HCT116 (cell line): ENCODE measurements around the gene ZNF146. TPM values are rescaled to one million over a fixed set of nuclear protein-coding genes. Genes with fewer than 3 reads are reported as not detected.

Experiments used
- ATAC-seq: fragments of 200-7000 bp; cut with Tn5 transposase; 2 replicates; pipeline ENCODE4 v1.9.1; 2020; ENCODE audit warnings: mild to moderate bottlenecking, moderate library complexity
- BruUV-seq: library from RNA; stranded (reverse); fragments of 400-500 nt; replicated peaks from 2 replicates; lab custom pipeline; 2021; lab: Mats Ljungman, UMichigan
- CTCF ChIA-PET: fragments of 300-600 bp; sonication (Branson Sonifier 250); formaldehyde crosslinking; loops from one replicate; lab custom pipeline; 2021; ENCODE audit warnings: antibody characterized with exemption; lab: Charles Lee
- POLR2A ChIA-PET: fragments of 300-600, 350-600 bp; sonication (Branson Sonifier 250); formaldehyde crosslinking; loops from one replicate; lab custom pipeline; 2021; ENCODE audit warnings: antibody characterized with exemption; lab: Charles Lee
- RAD21 ChIA-PET, 2 experiments: fragments of 300-600 bp; sonication (Branson Sonifier 250); formaldehyde crosslinking; loops; one replicate each; lab custom pipeline; 2023; ENCODE audit warnings: low total read pairs in 2 of 2; ENCODE audit not compliant: uncharacterized antibody in 2 of 2, unreplicated experiment in 2 of 2, low non-redundant PET in 1 of 2; lab: Charles Lee
- DNase-seq: peaks from one replicate; pipeline ENCODE4 v3.0.0-alpha.2; 2010; ENCODE audit warnings: low read depth, low spot score
- H2AFZ ChIP-seq: fragments of 200-600 bp; shearing (Covaris generic), sonication (generic); 2 replicates; pipeline ENCODE4 v1.6.1; 2017; ENCODE audit warnings: low read depth, mixed run types, mixed read lengths, antibody characterized with exemption, low read length; ENCODE audit not compliant: poor library complexity, severe bottlenecking
- H3K27ac ChIP-seq: 2 replicates; pipeline ENCODE4 v1.5.1; 2012; ENCODE audit warnings: low read depth, low read length
- H3K27me3 ChIP-seq: fragments of 200-600 bp; sonication (generic); 2 replicates; pipeline ENCODE4 v1.6.1; 2016; ENCODE audit warnings: mixed run types, low read length, mixed read lengths; ENCODE audit not compliant: insufficient read depth
- H3K36me3 ChIP-seq, 2 experiments: fragments of 200-500 bp in 1 of 2; fragments of 200-600 bp in 1 of 2; sonication (Bioruptor generic) in 1 of 2; sonication (generic) in 1 of 2; 2 replicates each; pipeline versions ENCODE4 v1.5.1 to v1.6.1; 2014 to 2016; ENCODE audit warnings: low read length in 2 of 2, inconsistent platforms in 1 of 2, mixed read lengths in 1 of 2, mixed run types in 1 of 2; ENCODE audit not compliant: insufficient read depth in 2 of 2, control insufficient read depth in 1 of 2
- H3K4me1 ChIP-seq, 2 experiments: fragments of 200-600 bp in 1 of 2; sonication (generic) in 1 of 2; 2 replicates each; pipeline versions ENCODE4 v1.5.1 to v1.6.1; 2012 to 2017; ENCODE audit warnings: low read length in 2 of 2, inconsistent platforms in 1 of 2, mild to moderate bottlenecking in 1 of 2, mixed read lengths in 1 of 2, mixed run types in 1 of 2, moderate library complexity in 1 of 2; ENCODE audit not compliant: insufficient read depth in 2 of 2, control insufficient read depth in 1 of 2
- H3K4me2 ChIP-seq: fragments of 200-600 bp; sonication (generic); 2 replicates; pipeline ENCODE4 v1.6.1; 2017; ENCODE audit warnings: mixed run types, low read length, mixed read lengths
- H3K4me3 ChIP-seq, 2 experiments: fragments of 200-600 bp in 1 of 2; sonication (generic) in 1 of 2; replicated peaks in 1 of 2; 2 replicates each; pipeline ENCODE4 v1.5.1; 2011 to 2016; ENCODE audit warnings: low read length in 2 of 2, control low read depth in 1 of 2, low read depth in 1 of 2, mild to moderate bottlenecking in 1 of 2, mixed read lengths in 1 of 2, mixed run types in 1 of 2
- H3K79me2 ChIP-seq: fragments of 200-600 bp; sonication (generic); 2 replicates; pipeline ENCODE4 v1.6.1; 2017; ENCODE audit warnings: mild to moderate bottlenecking, mixed run types, low read length, moderate library complexity, mixed read lengths; ENCODE audit not compliant: insufficient read depth
- H3K9ac ChIP-seq: fragments of 200-600 bp; sonication (generic); 2 replicates; pipeline ENCODE4 v1.6.1; 2016; ENCODE audit warnings: low read length, mixed read lengths
- H3K9me2 ChIP-seq: fragments of 200-600 bp; sonication (generic), shearing (Covaris generic); 2 replicates; pipeline ENCODE4 v1.6.1; 2017; ENCODE audit warnings: mixed run types, mild to moderate bottlenecking, moderate library complexity; ENCODE audit not compliant: insufficient read depth
- H3K9me3 ChIP-seq, 2 experiments: fragments of 200-500 bp in 1 of 2; fragments of 200-600 bp in 1 of 2; sonication (Bioruptor generic) in 1 of 2; sonication (generic) in 1 of 2; 2 replicates each; pipeline ENCODE4 v1.6.1; 2014 to 2017; ENCODE audit warnings: low read length in 2 of 2, mixed read lengths in 2 of 2, inconsistent platforms in 1 of 2, low read depth in 1 of 2, mild to moderate bottlenecking in 1 of 2, mixed run types in 1 of 2, moderate library complexity in 1 of 2; ENCODE audit not compliant: control insufficient read depth in 1 of 2, insufficient read depth in 1 of 2
- H4K20me1 ChIP-seq: fragments of 200-600 bp; sonication (generic), shearing (Covaris generic); 2 replicates; pipeline ENCODE4 v1.6.1; 2017; ENCODE audit warnings: mixed run types, mild to moderate bottlenecking, moderate library complexity; ENCODE audit not compliant: insufficient read depth
- CBX3 ChIP-seq: IDR thresholded peaks from 2 replicates; pipeline ENCODE4 v1.6.1; 2012; ENCODE audit warnings: low read depth
- EGR1 ChIP-seq: IDR thresholded peaks from 2 replicates; pipeline ENCODE4 v1.6.1; 2012; ENCODE audit warnings: low read depth
- ELF1 ChIP-seq: IDR thresholded peaks from 2 replicates; pipeline ENCODE4 v1.6.1; 2012; ENCODE audit warnings: low read depth, borderline replicate concordance
- EZH2 ChIP-seq: fragments of 200-600 bp; sonication (generic); IDR thresholded peaks from 2 replicates; pipeline ENCODE4 v1.6.1; 2017; ENCODE audit warnings: antibody characterized with exemption, mixed run types
- FOSL1 ChIP-seq: IDR thresholded peaks from 2 replicates; pipeline ENCODE4 v1.6.1; 2012; ENCODE audit warnings: low read depth
- JUND ChIP-seq: IDR thresholded peaks from 2 replicates; pipeline ENCODE4 v1.6.1; 2012
- POLR2A ChIP-seq: IDR thresholded peaks from 2 replicates; pipeline ENCODE4 v1.7.0; 2011; ENCODE audit warnings: borderline replicate concordance; ENCODE audit not compliant: insufficient read depth, insufficient read length; ENCODE audit errors: extremely low read depth
- RAD21 ChIP-seq: IDR thresholded peaks from 2 replicates; pipeline ENCODE4 v1.6.1; 2012; ENCODE audit warnings: low read depth, mild to moderate bottlenecking
- SIN3A ChIP-seq: IDR thresholded peaks from 2 replicates; pipeline ENCODE4 v1.6.1; 2012; ENCODE audit warnings: low read depth
- SRF ChIP-seq: IDR thresholded peaks from 2 replicates; pipeline ENCODE4 v1.6.1; 2012; ENCODE audit warnings: low read depth
- ZFX ChIP-seq: fragments of 450-650 bp; IDR thresholded peaks from 2 replicates; pipeline ENCODE4 v1.6.1; 2017
- ZNF274 ChIP-seq: fragments of 200-500 bp; sonication (Bioruptor generic); IDR thresholded peaks from 2 replicates; pipeline ENCODE4 v1.6.1; 2014; ENCODE audit warnings: mild to moderate bottlenecking, low read depth, low read length, inconsistent platforms
- intact Hi-C: fragments of 100-400 bp; cut with micrococcal nuclease; formaldehyde crosslinking; loops from 2 replicates; pipeline ENCODE4 v1.10.0; 2022
- total RNA-seq: library from RNA; stranded (reverse); gene quantifications from one replicate; pipeline ENCODE4 v1.2.1, GENCODE V29; 2021; ENCODE audit not compliant: unreplicated experiment
- TF ChIP-seq, protein P1 (sequence below): IDR thresholded peaks from 2 replicates; pipeline ENCODE4 v1.6.1; 2012; ENCODE audit warnings: low read depth

The ZNF146 gene
- total RNA-seq, 1 experiment from 2014 or later = 105 TPM

DNA sequence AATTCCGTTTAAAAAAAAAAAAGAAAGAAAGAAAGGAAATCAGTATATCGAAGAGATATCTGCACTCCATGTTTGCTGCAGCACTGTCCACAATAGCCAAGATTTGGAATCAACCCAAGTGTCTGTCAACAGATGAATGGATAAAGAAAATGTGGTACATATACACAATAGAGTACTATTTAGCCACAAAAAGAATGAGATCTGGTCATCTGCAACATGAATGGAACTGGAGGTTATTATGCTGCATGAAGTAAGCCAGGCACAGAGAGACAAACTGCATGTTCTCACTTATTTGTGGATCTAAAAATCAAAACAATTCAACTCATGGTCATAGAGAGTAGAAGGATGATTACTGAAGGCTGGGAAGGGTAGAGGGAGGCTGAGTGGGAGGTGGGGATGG is 16.8 kb upstream of the ZNF146 start:
- ChIA-PET RAD21 (no interaction called here), POLR2A (interaction anchor here (1.6 kb wide), 1 partner anchor 10 kb away, joined by 3 read pairs; no protein-coding TSS in a partner anchor), CTCF (no interaction called here)
- Histone ChIP-seq H3K4me2 (no peak overlapping the region), H3K9ac (no peak overlapping the region), H2AFZ (no peak overlapping the region), H4K20me1 (no peaks in the 10 kb centered on the region), H3K9me3 (no peaks in the 10 kb centered on the region), H3K36me3 (no peaks in the 10 kb centered on the region), H3K79me2 (no peaks in the 10 kb centered on the region), H3K27ac (no peak overlapping the region), H3K9me2 (no peaks in the 10 kb centered on the region), H3K4me1 (peaks cover 0 to 10% of the 10 kb centered on the region in 2 experiments; a peak in 2 of 4 replicates), H3K4me3 (no peak overlapping the region), H3K27me3 (no peaks in the 10 kb centered on the region)
- no peak for ATAC-seq
- intact Hi-C loops = no loop called here
- TF ChIP-seq ZNF274 (no peak), FOSL1 (no peak), SRF (no peak), ZFX (no peak), POLR2A (no peak), EZH2 (no peak), SIN3A (no peak), JUND (no peak), RAD21 (no peak), ELF1 (no peak), EGR1 (no peak), CBX3 (no peak)
- TF ChIP-seq, protein P1, sequence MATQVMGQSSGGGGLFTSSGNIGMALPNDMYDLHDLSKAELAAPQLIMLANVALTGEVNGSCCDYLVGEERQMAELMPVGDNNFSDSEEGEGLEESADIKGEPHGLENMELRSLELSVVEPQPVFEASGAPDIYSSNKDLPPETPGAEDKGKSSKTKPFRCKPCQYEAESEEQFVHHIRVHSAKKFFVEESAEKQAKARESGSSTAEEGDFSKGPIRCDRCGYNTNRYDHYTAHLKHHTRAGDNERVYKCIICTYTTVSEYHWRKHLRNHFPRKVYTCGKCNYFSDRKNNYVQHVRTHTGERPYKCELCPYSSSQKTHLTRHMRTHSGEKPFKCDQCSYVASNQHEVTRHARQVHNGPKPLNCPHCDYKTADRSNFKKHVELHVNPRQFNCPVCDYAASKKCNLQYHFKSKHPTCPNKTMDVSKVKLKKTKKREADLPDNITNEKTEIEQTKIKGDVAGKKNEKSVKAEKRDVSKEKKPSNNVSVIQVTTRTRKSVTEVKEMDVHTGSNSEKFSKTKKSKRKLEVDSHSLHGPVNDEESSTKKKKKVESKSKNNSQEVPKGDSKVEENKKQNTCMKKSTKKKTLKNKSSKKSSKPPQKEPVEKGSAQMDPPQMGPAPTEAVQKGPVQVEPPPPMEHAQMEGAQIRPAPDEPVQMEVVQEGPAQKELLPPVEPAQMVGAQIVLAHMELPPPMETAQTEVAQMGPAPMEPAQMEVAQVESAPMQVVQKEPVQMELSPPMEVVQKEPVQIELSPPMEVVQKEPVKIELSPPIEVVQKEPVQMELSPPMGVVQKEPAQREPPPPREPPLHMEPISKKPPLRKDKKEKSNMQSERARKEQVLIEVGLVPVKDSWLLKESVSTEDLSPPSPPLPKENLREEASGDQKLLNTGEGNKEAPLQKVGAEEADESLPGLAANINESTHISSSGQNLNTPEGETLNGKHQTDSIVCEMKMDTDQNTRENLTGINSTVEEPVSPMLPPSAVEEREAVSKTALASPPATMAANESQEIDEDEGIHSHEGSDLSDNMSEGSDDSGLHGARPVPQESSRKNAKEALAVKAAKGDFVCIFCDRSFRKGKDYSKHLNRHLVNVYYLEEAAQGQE = no peak
- BruUV-seq = no TSS peak
- DNase-seq = no peak
